ENCODE data around the gene BACH1.

DNA sequence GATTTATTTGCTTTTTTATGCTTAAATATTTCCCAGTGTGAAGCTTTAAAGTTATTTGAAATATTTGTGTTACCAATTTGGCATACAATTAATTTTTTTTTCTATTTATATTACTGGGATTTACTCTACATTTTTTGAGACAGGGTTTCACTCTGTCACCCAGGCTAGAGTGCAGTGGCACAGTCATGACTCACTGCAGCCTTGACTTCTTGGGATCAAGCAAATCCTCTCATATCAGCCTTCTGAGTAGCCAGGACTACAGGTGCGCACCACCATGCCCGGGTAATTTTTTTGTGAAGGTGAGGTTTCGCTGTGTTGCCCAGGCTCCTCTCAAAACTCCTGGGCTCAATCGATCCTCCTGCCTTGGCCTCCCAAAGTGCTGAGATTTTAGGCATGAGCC lies 39.5 kb downstream of the BACH1 start:
- TF ChIP-seq, protein P1, sequence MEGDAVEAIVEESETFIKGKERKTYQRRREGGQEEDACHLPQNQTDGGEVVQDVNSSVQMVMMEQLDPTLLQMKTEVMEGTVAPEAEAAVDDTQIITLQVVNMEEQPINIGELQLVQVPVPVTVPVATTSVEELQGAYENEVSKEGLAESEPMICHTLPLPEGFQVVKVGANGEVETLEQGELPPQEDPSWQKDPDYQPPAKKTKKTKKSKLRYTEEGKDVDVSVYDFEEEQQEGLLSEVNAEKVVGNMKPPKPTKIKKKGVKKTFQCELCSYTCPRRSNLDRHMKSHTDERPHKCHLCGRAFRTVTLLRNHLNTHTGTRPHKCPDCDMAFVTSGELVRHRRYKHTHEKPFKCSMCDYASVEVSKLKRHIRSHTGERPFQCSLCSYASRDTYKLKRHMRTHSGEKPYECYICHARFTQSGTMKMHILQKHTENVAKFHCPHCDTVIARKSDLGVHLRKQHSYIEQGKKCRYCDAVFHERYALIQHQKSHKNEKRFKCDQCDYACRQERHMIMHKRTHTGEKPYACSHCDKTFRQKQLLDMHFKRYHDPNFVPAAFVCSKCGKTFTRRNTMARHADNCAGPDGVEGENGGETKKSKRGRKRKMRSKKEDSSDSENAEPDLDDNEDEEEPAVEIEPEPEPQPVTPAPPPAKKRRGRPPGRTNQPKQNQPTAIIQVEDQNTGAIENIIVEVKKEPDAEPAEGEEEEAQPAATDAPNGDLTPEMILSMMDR (IDR thresholded peaks at IDR 0.05; ENCODE audit: insufficient read depth, low read length, poor library complexity, severe bottlenecking) = no peak
- no peak for TF ChIP-seq EZH2phosphoT487 (conservative IDR thresholded peaks at IDR 0.05; ENCODE audit: low read length)

Measured in SU-DHL-6 (cell line).